Fibroblast of pulmonary artery (primary cell): Measurements from ENCODE around the gene COMMD3.
A peak's percentile ranks its signal among the peaks of the same experiment; 100 is the strongest.

Source experiments
- DNase-seq: peaks from one replicate; pipeline ENCODE4 v3.0.0-alpha.2; 2010; ENCODE audit warnings: low read depth
- H3K4me3 ChIP-seq: replicated peaks from 2 replicates; pipeline ENCODE4 v1.5.1; 2011; ENCODE audit warnings: low read depth, mild to moderate bottlenecking, control low read depth, low read length, moderate library complexity
- TF ChIP-seq, protein P1 (sequence below): IDR thresholded peaks from 2 replicates; pipeline ENCODE4 v1.5.1; 2011; ENCODE audit warnings: mild to moderate bottlenecking, control low read depth, low read length, inconsistent platforms; ENCODE audit errors: missing control alignments

Gene COMMD3

DNA sequence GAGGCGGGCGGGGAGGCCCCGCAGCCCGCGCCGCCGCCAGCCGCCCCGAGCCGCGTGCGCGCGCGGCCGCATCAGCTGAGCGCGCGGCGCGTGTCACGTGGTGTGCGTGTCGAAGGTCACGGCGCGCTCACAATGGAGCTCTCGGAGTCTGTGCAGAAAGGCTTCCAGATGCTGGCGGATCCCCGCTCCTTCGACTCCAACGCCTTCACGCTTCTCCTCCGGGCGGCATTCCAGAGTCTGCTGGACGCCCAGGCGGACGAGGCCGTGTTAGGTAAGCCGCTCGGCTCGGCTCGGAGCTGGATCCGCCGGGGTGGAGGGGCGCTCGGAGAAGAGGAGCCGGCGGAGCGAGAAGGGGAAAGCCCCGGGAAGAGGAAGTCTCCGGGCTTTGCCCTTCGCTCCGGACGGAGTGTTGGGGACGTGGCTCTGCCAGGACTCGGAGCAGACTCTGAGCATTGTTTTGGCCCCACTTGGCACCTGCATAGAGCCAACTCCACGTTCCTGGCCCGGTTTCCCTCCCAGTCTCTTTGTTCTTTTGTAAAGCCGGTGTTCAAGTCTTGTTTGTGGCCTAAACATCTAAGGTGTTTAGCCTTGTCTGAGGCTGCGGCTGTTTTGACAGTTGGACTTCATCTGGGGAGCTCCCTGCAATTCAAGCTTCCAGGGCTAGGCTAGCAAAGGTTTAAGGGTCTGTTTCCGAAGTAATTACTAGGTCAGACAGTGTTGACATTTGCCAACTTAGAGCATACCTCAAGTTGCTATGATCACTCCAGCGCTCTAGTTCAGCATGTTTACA lies at the start of gene COMMD3:
Gene COMMD3, plus strand, starts transcription at position 103 of the 790 bp plus-strand sequence. Its CDS starts 30 bp downstream, at position 133.
- DNase-seq = peak; percentile 90
- TF ChIP-seq, protein P1, sequence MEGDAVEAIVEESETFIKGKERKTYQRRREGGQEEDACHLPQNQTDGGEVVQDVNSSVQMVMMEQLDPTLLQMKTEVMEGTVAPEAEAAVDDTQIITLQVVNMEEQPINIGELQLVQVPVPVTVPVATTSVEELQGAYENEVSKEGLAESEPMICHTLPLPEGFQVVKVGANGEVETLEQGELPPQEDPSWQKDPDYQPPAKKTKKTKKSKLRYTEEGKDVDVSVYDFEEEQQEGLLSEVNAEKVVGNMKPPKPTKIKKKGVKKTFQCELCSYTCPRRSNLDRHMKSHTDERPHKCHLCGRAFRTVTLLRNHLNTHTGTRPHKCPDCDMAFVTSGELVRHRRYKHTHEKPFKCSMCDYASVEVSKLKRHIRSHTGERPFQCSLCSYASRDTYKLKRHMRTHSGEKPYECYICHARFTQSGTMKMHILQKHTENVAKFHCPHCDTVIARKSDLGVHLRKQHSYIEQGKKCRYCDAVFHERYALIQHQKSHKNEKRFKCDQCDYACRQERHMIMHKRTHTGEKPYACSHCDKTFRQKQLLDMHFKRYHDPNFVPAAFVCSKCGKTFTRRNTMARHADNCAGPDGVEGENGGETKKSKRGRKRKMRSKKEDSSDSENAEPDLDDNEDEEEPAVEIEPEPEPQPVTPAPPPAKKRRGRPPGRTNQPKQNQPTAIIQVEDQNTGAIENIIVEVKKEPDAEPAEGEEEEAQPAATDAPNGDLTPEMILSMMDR = no peak
- H3K4me3 ChIP-seq = peak within 1 kb of the TSS; percentile 68

DNA sequence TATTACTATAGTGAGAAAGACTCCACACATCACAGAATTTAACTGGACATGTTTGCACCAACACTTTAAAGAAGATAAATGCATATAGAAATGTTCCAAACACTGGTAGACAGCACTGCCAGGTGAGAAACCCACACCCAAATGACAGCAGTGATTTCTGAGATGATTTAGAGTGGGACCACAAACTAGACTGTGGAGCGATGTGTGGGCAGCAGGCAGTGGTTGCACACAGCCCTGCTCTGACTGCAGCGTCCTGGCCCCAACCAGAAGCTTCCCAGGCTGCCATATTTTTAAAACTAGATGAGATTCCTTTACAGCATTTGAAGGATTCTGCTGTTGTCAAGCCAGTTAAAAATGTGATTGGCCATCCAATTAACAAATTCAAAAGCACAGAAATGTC lies 47.7 kb upstream of the COMMD3 start:
- no peak overlapping the region for H3K4me3 ChIP-seq
- no peak for DNase-seq
- TF ChIP-seq, protein P1 = no peak

DNA sequence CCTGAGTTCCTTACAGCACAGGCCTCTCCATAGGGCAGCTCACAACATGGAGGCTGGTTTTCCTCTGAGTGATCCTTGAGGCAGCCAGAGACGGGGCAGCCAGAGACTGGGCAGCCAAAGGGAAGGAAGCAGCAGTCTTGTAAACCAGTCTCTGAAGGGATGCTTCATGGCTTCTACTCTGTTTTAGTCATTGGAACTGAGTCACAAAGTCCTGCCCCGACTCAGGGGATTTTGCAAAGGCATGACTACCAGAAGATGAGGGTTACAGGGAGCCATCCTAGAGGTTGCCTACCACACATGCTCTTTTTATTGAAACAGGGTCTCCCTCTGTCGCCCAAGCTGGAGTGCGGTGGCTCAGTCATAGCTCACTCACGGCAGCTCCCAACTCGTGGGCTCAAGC lies 44.4 kb upstream of the COMMD3 start:
- no peak overlapping the region for H3K4me3 ChIP-seq
- no peak for DNase-seq
- TF ChIP-seq, protein P1 = no peak

DNA sequence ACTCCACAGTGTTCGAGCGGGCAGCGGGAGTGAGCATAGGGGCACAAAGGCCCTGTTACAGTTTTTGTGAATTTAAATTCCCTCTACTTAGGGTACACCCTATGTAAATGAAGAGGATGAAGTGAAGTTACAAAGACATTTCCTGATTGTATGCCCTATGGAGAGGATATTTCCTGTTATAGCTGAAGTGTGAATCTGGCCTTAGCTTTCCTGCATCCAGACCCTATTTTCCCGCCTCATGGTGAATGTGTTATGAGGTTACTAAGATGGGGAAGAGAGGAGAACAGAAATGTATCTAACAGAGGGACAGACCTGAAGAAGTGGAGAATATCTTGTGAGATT lies 37.8 kb upstream of the COMMD3 start:
- TF ChIP-seq, protein P1 = no peak
- H3K4me3 ChIP-seq = no peak overlapping the region
- no peak for DNase-seq

DNA sequence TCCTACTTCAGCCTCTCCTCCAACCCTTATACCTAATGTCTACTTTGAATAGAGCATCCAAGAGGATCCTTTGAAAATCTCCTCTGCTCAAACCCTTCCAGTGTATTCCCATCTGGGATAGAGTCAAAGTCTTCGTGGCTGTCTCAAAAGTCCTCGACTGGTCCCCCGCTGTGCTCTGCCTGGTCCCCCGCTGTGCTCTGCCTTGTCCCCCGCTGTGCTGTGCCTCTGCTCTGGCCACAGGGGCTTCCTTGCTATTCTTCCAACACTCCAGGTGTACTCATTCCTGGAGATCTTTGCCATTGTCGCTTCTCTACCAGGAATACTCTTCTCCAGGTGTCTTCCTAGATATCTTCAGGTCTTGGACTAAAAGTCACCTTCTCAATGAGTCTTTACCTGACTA lies 36.1 kb upstream of the COMMD3 start:
- no peak for DNase-seq
- H3K4me3 ChIP-seq = no peak overlapping the region
- TF ChIP-seq, protein P1 = no peak

DNA sequence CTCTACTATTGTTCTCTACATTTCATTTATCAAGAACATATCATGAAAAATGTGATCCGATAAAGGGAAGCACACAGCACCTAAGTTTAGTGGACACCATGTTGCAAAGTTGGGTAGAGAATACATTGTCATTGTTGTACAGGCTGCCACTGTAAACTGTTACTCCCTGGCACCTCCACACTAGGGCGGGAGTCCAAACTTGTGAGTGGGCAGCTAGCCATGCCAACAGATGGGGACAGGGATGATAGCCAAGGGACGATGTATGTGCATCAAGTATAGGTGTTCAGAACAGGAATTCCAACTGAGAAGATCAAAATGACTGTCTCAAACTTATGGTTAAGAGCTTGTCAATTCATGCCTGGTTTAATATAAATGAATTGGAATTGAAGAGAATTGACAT lies 31.1 kb upstream of the COMMD3 start:
- TF ChIP-seq, protein P1 = no peak
- no peak for DNase-seq
- H3K4me3 ChIP-seq = no peak overlapping the region
